ENCODE measurements around the gene MTG2.

- no peak for TF ChIP-seq MAX (CRISPR knock-in tag; IDR thresholded peaks at IDR 0.05)
- TF ChIP-seq ELF4 (CRISPR knock-in tag; IDR thresholded peaks at IDR 0.05; ENCODE audit: low read depth), result no peak
- TF ChIP-seq CTCF (IDR thresholded peaks at IDR 0.05), result no peak
- no peak for TF ChIP-seq NFYB (CRISPR knock-in tag; conservative IDR thresholded peaks at IDR 0.05; ENCODE audit: low read depth)
- TF ChIP-seq MLX (CRISPR knock-in tag; IDR thresholded peaks at IDR 0.05), result no peak
- no peak for TF ChIP-seq TP53 (CRISPR knock-in tag; IDR thresholded peaks at IDR 0.05)
Measured at GRCh38 chr20:62160253-62160652, 22.6 kb upstream of the MTG2 start.

All from WTC11 (cell line).